ENCODE data around the gene TMCC2.

DNA sequence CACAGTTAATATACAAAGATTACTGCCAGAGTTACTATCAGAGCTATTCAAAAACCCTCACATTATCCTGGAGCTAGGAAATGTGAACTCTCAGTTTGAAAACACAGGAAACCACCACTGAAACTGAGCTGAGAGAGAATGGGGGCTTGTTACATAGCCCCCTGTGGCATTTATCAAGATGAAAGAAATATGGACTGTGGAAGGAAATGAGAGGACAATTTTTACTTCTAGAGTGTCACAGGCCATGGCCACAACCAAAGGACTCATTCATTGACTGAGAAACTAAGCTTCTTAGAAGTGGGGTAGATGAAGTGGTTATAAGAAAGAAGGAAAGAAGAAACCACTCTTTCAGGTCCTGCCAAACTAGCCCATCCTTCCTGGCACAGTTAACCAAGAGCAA lies 41.6 kb upstream of the TMCC2 start:
- TF ChIP-seq POLR2AphosphoS5 (IDR thresholded peaks at IDR 0.05; ENCODE audit: low read depth, low read length) (no peak), TAF1 (IDR thresholded peaks at IDR 0.05; ENCODE audit: borderline replicate concordance, insufficient read depth, low read length) (no peak), SIN3A (IDR thresholded peaks at IDR 0.05; ENCODE audit: borderline replicate concordance, insufficient read depth, low read length) (no peak), FOXP2 (optimal IDR thresholded peaks at IDR 0.05; ENCODE audit: borderline replicate concordance, extremely low read depth, extremely low read length, insufficient read depth) (no peak)
- TF ChIP-seq, protein P1, sequence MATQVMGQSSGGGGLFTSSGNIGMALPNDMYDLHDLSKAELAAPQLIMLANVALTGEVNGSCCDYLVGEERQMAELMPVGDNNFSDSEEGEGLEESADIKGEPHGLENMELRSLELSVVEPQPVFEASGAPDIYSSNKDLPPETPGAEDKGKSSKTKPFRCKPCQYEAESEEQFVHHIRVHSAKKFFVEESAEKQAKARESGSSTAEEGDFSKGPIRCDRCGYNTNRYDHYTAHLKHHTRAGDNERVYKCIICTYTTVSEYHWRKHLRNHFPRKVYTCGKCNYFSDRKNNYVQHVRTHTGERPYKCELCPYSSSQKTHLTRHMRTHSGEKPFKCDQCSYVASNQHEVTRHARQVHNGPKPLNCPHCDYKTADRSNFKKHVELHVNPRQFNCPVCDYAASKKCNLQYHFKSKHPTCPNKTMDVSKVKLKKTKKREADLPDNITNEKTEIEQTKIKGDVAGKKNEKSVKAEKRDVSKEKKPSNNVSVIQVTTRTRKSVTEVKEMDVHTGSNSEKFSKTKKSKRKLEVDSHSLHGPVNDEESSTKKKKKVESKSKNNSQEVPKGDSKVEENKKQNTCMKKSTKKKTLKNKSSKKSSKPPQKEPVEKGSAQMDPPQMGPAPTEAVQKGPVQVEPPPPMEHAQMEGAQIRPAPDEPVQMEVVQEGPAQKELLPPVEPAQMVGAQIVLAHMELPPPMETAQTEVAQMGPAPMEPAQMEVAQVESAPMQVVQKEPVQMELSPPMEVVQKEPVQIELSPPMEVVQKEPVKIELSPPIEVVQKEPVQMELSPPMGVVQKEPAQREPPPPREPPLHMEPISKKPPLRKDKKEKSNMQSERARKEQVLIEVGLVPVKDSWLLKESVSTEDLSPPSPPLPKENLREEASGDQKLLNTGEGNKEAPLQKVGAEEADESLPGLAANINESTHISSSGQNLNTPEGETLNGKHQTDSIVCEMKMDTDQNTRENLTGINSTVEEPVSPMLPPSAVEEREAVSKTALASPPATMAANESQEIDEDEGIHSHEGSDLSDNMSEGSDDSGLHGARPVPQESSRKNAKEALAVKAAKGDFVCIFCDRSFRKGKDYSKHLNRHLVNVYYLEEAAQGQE (IDR thresholded peaks at IDR 0.05; ENCODE audit: insufficient read depth in 1 of 2, low read depth in 2 of 2, low read length in 2 of 2) = no peak
